ENCODE data around the gene PCNA.

Gene PCNA

DNA sequence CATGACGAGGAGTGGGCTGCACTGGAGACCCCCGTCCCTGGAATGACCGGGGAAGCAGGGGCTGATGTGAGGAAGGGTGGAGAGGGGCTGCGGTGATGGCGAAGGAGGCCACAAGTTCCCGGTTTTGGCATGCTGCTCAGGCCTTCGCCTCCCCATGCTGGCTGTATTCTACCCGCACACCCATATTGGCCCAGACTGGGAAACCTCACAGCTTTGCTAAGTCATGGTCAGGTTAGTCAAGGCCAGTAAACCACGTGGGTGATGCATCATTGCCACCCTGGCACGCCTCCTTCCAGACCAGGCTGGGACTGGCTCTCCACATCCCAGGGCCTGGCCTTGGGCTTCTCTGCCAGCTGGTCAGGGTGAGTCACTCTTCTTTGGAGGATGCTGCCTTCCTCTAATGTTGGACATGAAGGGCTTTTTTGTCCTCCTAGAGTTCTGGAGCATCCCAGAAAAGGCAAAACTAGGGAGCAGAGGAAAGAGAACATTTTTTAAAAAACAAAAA is 53.8 kb downstream of the PCNA start:
- DNase-seq (ENCODE audit: low read depth, low spot score) = no peak

- no peak for DNase-seq (ENCODE audit: low read depth, low spot score)
These were observed 54.4 kb downstream of the PCNA start for GRCh38 chr20:5065166-5065878.
